ENCODE measurements around the gene CREG2. TPM values are rescaled to one million over a fixed set of nuclear protein-coding genes. Genes with fewer than 3 reads are reported as not detected.

The CREG2 gene
- total RNA-seq, 1 donor from 2014 or later = not detected

DNA sequence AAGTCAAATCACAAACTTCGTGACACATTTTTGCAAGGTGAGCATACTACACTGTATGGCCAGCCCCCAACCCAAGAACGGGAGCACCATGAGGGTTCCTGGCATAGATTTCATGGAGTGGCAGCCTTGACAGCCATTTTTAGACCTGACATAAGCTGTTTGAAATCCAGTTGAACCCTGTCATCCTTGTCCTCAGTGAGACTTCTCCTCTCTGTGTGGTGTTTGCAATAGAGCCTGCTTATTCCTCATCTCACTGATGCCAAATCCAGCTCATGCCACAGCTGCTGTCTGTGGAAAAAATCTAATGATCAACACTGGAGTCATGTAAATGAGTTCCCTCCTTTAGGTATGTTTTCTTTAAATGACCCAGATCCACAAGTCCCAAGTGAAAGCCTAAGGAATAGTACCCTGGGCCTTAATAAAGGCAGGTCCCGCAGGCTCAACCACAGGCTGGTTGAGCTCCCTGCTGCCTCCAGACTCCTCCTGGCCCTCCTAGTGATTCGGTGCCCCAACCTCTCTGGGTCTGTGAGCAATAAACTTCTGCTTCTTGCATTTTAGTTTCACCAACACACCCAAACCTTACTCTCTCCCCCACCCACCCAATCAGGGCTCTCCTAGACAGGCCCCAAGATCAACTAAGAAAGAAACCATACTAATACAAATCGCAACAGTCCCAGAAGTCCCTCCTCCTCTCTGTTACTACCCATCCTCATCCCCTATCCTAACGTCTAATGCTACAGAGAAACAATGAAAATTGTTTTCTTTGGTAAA, 8.4 kb upstream of the CREG2 start:
- DNase-seq (no peak), ATAC-seq (ENCODE audit: low read depth) (no peak)
- no peak overlapping the region for H3K27ac Mint-ChIP-seq
- H3K27me3 Mint-ChIP-seq = peaks cover 13% of the 10 kb centered on the region
- H3K36me3 Mint-ChIP-seq (ENCODE audit: low read depth) = no peaks in the 10 kb centered on the region
- intact Hi-C loops (cut with micrococcal nuclease) = no loop called here
- H3K9me3 Mint-ChIP-seq = peaks cover 3% of the 10 kb centered on the region
- no peak overlapping the region for H3K4me3 Mint-ChIP-seq
- ChIA-PET CTCF (interaction anchor here (0.9 kb wide), 1 partner anchor 54 kb away, joined by 3 read pairs; no protein-coding TSS in a partner anchor), POLR2A (no interaction called here)
- peaks cover 29% of the 10 kb centered on the region for H3K4me1 Mint-ChIP-seq
- TF ChIP-seq, protein P1, sequence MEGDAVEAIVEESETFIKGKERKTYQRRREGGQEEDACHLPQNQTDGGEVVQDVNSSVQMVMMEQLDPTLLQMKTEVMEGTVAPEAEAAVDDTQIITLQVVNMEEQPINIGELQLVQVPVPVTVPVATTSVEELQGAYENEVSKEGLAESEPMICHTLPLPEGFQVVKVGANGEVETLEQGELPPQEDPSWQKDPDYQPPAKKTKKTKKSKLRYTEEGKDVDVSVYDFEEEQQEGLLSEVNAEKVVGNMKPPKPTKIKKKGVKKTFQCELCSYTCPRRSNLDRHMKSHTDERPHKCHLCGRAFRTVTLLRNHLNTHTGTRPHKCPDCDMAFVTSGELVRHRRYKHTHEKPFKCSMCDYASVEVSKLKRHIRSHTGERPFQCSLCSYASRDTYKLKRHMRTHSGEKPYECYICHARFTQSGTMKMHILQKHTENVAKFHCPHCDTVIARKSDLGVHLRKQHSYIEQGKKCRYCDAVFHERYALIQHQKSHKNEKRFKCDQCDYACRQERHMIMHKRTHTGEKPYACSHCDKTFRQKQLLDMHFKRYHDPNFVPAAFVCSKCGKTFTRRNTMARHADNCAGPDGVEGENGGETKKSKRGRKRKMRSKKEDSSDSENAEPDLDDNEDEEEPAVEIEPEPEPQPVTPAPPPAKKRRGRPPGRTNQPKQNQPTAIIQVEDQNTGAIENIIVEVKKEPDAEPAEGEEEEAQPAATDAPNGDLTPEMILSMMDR (IDR thresholded peaks at IDR 0.05) = no peak

DNA sequence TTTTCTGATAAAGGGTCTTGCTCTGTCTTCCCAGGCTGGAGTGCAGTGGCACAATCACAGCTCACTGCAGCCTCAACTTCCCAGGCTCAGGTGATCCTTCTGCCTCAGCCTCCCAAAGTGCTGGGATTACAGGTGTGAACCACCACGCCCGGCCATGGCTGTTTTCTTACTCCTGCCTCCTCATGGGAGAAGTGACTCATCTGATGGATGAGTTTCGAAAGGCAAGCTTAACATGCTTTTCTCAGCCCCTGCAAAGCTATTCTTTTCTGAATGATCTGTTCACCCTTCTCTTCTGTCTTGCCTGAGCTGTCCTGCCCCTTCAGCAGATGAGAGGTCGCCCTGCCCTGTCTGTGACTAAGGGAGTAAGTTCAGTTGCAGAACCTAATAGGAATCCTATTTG, 929 bp upstream of the CREG2 start:
- DNase-seq (no peak), ATAC-seq (ENCODE audit: low read depth) (no peak)
- intact Hi-C loops (cut with micrococcal nuclease) = loop anchor here (5.0 kb wide), 1 partner anchor 376 kb away; no protein-coding TSS in a partner anchor
- Mint-ChIP-seq H3K27ac (no peak overlapping the region), H3K27me3 (peaks cover 45% of the 10 kb centered on the region), H3K36me3 (ENCODE audit: low read depth) (no peaks in the 10 kb centered on the region), H3K4me1 (peaks cover 15% of the 10 kb centered on the region), H3K9me3 (no peaks in the 10 kb centered on the region), H3K4me3 (no peak overlapping the region)
- TF ChIP-seq, protein P1 (IDR thresholded peaks at IDR 0.05) = no peak
- ChIA-PET POLR2A (interaction anchor here (0.6 to 2.4 kb wide), 3 partner anchors 12 to 26 kb away, joined by 3 to 6 read pairs (median 3); no protein-coding TSS in a partner anchor), CTCF (interaction anchor here (1.0 to 2.5 kb wide), 3 partner anchors 12 to 46 kb away, joined by 3 to 13 read pairs (median 8); no protein-coding TSS in a partner anchor)

DNA sequence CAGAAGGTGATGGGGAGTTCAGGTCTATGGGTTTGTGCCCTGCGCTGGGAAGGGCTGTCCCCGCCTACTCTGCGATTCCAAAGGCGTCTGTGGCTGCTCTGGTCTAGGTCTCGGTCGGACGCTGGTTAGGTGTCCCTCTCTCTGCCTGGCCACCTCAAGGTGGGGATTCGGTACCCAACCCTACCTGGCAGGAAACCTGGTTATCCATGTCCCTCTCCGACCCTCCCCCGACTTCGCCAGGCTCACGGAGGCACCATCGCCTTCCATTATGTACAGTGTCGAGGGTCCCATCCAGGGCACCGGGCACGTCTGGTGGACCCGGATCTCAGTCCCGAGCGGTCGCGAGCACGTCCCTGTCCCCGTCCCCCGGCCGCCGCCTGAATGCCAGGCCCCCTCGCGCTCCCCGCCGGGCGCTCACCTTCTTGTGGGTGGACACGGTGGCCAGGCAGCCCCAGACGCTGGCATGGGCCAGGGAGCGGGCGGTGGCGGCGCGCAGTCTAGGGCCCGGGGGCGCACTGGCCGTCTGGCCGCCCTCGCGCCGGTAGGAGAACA, 628 bp downstream of the CREG2 start:
- peak overlapping the region; percentile 58 for H3K4me3 Mint-ChIP-seq
- CTCF ChIA-PET = interaction anchor here (0.8 to 2.5 kb wide), 3 partner anchors 16 to 45 kb away, joined by 4 to 13 read pairs (median 5); no protein-coding TSS in a partner anchor
- no peak for DNase-seq
- POLR2A ChIA-PET = interaction anchor here (0.6 to 2.4 kb wide), 3 partner anchors 8 to 385 kb away, joined by 4 to 6 read pairs (median 6); partner anchors contain the start of gene RPL31
- peaks cover 15% of the 10 kb centered on the region for H3K4me1 Mint-ChIP-seq
- peaks cover 40% of the 10 kb centered on the region for H3K27me3 Mint-ChIP-seq
- intact Hi-C loops (cut with micrococcal nuclease) = loop anchor here (1.0 to 5.0 kb wide), 2 partner anchors 44 to 374 kb away; no protein-coding TSS in a partner anchor
- no peaks in the 10 kb centered on the region for H3K36me3 Mint-ChIP-seq (ENCODE audit: low read depth)
- H3K9me3 Mint-ChIP-seq = no peaks in the 10 kb centered on the region
- TF ChIP-seq, protein P1 (IDR thresholded peaks at IDR 0.05) = no peak
- H3K27ac Mint-ChIP-seq = no peak overlapping the region
- ATAC-seq (ENCODE audit: low read depth) = no peak

DNA sequence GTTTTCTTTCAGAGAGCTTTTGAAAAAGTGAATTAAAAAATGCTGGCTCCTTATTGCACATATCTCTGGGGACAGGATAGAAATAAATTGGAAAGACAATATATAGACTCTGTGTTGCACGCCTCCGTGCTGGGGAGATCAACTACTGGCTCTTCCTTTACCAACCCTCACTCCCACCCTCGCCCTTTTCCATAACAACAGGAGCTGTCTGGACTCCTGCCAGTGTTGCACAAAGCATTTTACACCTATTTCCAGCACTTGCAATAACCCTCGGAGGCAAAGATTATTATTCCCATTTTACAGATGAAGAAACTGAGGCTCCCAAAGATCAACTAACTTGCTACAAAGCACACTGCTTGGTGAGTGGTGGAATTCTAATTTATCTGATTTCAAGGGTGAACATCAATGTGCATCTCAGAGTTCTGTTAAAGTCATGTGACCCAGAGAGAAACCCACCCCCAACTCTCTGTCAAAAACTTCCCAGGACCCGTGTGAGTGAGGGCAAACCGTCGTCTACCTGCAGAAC, 4.2 kb downstream of the CREG2 start:
- peaks cover 25% of the 10 kb centered on the region for H3K27me3 Mint-ChIP-seq
- ATAC-seq (ENCODE audit: low read depth) (no peak), DNase-seq (no peak)
- no peak overlapping the region for H3K4me3 Mint-ChIP-seq
- H3K9me3 Mint-ChIP-seq = no peaks in the 10 kb centered on the region
- CTCF ChIA-PET = interaction anchor here (1.6 kb wide), 1 partner anchor 448 kb away, joined by 4 read pairs; no protein-coding TSS in a partner anchor
- H3K27ac Mint-ChIP-seq = no peak overlapping the region
- TF ChIP-seq, protein P1 (IDR thresholded peaks at IDR 0.05) = no peak
- intact Hi-C loops (cut with micrococcal nuclease) = no loop called here
- no peaks in the 10 kb centered on the region for H3K36me3 Mint-ChIP-seq (ENCODE audit: low read depth)
- peaks cover 12% of the 10 kb centered on the region for H3K4me1 Mint-ChIP-seq
- POLR2A ChIA-PET = no interaction called here

DNA sequence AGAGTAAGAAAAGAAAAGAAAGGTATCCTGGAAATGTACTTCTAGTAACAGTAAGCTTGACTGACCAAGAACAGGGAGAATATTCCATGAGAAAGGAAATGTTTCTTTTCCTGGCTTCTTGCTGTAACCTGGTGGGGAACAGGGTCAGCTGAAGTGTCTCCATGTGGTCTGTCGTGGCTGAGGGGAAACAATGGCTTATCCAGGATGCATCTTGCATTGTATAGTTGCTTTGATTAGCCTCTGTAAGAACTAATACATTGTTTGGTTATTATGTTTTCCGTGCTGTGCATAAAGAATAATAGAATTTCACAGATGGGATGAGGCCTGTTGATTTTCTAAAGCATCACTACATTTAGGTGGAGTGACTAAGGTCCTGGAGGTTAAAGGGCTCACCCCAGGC, 4.9 kb downstream of the CREG2 start:
- intact Hi-C loops (cut with micrococcal nuclease) = no loop called here
- Mint-ChIP-seq H3K36me3 (ENCODE audit: low read depth) (no peaks in the 10 kb centered on the region), H3K9me3 (no peaks in the 10 kb centered on the region), H3K27ac (no peak overlapping the region), H3K4me1 (peaks cover 7% of the 10 kb centered on the region), H3K27me3 (peaks cover 21% of the 10 kb centered on the region), H3K4me3 (no peak overlapping the region)
- ATAC-seq (ENCODE audit: low read depth) = no peak
- CTCF ChIA-PET = interaction anchor here (1.6 kb wide), 1 partner anchor 449 kb away, joined by 4 read pairs; no protein-coding TSS in a partner anchor
- TF ChIP-seq, protein P1 (IDR thresholded peaks at IDR 0.05) = no peak
- no peak for DNase-seq
- POLR2A ChIA-PET = no interaction called here
